AG08396 (cell line): ENCODE measurements around the gene ZNF689.
"Not testable (repeated sequence)": the region's sequence is repeated elsewhere in the genome, so short reads cannot be mapped to it uniquely, and the experiment has no call there.

Experiments
- DNase-seq: peaks from one replicate; pipeline ENCODE4 v3.0.0; 2012; ENCODE audit warnings: low spot score, mixed read lengths

The ZNF689 gene

DNA sequence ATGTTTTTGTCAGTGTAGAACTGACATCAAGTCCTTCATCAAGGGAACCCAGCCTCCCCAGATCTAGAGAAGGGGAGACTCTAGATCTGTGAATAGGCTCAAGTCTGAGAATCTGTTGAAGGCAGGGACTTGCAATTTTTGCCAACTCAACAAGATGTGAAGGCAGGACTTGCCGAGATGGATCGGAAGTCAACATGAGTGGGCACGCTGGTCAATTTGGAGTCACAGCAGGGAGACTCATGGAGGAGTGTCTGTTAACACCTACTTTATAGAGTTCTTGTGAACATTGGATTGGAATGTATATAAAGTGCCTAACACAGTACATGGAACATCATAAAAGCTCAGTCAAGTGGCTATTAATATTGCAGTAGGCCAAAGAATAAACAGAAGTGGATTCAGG lies 10.0 kb downstream of the ZNF689 start:
- DNase-seq = no peak

DNA sequence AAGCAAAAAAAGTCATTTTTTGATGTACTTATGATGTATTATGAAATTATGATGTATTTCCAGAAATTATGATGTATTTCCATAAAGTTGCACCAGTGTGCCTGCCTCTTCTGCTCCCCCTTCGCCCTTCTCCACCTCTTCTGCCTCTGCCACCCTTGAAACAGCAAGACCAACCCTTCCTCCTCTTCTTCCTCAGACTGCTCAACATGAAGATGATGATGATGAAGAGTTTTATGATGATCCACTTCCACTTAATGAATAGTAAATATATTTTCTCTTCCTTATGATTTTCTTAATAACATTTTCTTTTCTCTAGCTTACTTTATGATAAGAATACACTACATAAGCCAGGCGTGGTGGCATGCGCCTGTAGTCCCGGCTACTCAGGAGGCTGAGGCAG lies 17.3 kb downstream of the ZNF689 start:
- no peak for DNase-seq

GRCh38 chr16:30590869-30591268 lies 19.3 kb downstream of the ZNF689 start:
- not testable (repeated sequence) for DNase-seq

GRCh38 chr16:30589582-30589981 lies 20.6 kb downstream of the ZNF689 start:
- not testable (repeated sequence) for DNase-seq

DNA sequence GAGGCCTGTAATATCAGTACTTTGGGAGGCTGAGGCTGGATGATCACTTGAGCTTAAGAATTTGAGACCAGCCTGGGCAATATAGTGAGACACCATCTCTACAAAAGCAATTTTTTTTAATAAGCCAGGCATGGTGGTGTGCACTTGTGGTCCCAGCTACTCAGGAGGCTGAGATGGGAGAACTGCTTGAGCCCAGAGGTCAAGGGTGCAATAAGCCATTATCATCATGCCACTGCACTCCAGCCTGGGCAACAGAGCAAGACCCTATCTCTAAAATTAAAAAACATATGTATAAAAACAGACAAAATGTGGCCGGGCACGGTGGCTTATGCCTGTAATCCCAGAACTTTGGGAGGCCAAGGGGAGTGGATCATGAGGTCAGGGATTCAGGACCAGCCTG lies 21.5 kb downstream of the ZNF689 start:
- DNase-seq = no peak

- peak; percentile 99 for DNase-seq
These were observed 24.6 kb downstream of the ZNF689 start, which contains the start of gene ZNF785 for GRCh38 chr16:30585400-30586191. ZNF785 (minus strand) TSS chr16:30585697; CDS start chr16:30585611, 86 bp downstream.

DNA sequence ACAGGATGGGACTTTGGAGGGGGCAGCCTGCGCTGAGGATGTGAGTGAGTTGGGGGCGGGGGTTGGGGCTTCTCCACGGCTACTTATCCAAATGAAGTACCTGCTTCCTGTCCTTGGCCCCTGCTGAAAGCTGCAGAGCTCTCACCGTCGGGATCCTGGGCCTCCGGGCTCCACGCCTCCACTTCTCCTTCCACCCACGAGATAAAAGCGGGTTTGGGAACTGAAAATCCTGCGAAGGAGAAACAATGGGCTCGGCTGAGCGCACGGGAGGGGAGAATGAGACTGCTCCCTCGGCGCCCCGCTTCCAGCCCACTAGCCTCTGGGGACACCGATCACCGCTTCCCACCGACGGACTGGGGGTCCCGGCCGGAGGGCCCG lies 25.2 kb downstream of the ZNF689 start:
- peak; percentile 26 for DNase-seq

DNA sequence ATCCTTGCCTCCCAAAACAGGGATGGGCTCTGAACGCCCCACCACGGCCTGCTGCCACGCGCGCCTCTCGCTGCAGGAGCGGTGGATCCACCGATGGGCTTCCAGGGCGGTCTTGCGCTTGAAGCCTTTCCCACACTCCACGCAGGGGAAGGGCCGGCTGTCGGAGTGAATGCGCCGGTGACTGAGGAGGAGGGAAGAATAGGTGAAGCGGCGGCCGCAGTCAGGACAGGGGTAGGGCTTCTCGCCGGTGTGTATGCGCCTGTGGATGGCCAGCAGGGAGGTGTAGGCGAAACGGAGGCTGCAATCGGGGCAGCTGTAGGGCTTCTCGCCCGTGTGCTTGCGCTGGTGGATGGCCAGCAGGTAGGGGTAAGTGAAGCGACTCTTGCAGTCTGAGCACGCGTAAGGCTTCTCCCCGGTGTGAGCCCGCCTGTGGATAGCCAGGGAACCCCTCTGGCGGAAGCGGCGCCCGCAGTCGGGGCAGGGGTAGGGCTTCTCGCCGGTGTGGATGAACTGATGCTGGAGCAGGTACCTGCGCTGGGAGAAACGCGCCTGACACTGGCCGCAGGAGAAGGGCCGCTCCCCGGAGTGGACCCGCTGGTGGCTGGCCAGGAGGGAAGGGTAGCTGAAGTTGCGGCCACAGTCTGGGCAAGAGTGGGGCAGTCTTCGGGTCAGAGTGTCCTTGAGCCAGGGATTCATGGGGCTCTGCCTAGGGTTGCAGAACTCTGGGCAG lies 27.4 kb downstream of the ZNF689 start:
- DNase-seq = no peak

DNA sequence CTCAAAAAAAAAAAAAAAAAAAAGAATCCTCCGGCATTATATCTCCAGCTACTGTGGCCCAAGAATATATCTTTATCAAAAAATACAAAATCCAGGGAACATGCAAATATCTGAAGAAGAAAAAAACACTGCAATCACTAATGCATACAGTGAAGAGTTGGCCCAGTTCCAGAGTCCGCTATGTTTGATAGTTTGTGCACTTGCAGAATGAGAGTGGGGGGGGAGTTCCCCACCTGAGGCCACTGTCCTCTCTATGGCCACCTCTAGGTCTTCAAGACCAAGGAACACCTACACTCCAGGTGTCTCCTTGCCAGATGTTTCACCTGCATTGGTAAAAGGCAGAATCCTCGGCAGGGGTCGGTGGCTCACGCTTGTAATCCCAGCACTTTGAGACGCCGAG lies 28.7 kb downstream of the ZNF689 start:
- DNase-seq = no peak

DNA sequence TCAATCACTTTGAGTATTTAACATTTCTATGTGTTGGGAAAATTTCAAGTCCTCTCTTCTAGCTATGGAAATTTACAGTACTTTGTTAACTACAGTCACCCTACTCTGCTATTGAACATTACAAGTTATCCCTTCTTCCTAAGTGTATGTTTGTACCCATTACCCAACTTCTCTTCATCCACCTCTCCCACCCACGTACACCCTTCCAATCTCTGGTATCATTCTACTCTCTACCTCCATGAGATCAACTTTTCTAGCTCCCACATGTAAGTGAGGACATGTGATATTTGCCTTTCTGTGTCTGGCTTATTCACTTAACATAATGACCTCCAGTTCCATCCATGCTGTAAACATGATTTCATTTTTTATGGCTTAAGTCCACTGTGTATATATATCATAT lies 35.5 kb downstream of the ZNF689 start:
- DNase-seq = no peak

GRCh38 chr16:30571445-30572322 lies 38.5 kb downstream of the ZNF689 start, which contains the start of gene ZNF688:
ZNF688 (minus strand) TSS chr16:30571714; CDS start chr16:30571629, 85 bp downstream.
- peak; percentile 97 for DNase-seq

DNA sequence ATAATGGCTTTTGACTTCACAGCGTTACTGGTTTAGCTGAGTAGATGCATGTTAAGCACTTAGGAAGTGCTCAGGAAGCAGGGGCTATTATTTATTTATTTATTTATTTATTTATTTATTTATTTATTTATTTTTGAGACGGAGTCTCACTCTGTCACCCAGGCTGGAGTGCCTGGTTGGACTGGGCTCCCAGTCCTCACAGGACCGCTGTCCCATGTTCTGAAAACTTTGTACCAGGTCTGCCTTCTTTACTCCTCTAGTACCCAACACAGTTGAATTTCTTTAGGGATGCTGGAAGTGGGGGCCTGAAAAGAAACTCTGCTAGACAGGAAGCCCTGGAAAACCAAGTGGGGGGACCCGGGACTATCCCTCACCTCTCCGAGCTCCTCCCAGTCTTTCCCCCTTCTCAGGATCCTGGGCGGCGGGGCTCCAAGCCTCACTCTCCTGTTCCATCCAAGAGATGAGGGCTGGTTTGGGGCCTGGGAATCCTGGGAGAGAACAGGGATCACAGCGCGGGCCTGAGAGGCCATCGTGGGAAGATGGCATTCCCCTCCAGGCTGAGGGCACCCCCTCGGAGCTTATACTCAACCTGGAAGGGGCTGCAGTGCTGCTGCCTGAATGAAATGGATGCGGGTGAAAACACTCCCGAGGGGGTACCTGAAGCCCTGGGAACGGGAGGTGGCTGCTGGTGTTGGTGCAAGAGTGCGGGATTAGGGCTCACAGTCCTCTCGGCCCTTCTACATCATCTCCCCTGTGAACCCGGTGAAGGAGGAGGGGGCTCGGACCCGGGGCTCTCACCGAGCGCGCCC lies 39.3 kb downstream of the ZNF689 start:
- peak; percentile 56 for DNase-seq

DNA sequence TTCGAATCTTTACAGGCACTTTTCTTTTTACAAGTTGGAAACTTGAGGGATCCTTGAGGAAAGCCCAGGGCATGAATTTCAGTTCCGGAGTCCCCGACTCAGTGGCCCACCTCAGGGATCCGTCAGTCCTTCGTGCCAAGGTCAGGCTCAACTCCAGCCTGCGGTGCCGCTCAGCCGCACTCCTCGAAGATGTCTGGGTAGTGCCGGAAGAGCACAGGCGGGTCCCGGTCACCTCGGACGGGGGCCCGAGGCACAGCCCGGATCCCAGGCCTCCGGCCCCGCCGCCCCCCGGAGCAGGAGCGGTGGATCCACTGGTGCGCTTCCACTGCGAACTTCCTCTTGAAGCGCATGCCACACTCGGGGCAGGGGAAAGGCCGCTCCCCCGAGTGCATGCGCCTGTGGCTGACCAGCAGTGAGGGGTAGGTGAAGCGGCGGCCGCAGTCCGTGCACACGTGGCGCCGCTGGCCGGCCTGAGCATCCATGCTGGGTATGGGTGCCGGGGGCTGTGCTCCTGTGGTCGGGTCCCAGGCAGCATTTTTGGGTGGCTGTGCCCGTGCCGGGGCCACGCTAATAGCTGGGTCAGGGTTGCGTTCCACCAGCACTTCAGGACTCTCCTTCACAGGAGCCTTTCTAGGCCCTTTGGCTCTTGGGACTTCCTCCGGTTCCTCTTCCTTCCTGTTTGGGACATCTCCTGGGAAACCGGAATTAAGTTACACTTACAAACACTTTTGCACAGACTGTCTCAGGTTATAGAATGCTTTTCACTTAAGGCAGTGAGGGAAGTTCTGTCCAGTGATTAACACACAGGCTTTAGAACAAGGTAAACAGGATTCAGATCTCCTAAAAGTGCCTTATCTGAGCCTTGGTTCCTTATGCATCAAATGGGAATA lies 40.2 kb downstream of the ZNF689 start:
- DNase-seq = no peak

GRCh38 chr16:30569281-30569680 lies 40.9 kb downstream of the ZNF689 start:
- DNase-seq = no peak

DNA sequence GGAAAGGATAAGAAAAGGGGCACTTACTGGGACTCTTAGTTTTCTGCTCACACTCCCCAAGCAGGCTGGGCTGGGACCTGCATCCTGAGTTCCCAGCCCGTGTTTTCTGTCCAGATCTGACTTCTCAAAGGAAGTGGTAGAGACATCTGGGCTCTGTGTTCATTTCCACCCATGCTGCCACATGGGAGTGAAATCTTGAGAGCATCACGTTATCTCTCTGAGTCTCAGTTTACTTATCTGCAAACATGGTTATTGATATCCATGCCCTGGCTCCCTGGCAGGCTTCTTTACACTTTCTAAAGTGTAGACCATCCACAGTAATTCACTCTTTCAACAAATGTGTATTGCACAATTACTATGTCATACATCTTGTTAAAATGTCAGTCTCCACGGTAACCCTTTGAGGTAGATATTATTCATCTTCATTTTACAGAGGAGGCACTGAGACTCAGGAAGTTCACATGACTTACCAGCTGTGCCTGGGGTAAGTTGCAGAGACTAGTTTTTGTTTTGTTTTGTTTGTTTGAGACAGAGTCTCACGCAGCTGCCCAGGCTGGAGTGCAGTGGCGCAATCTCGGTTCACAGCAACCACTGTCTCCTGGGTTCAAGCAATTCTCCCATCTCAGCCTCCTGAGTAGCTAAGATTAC lies 42.1 kb downstream of the ZNF689 start:
- DNase-seq = peak; percentile 56

GRCh38 chr16:30567160-30567990 lies 42.8 kb downstream of the ZNF689 start:
- DNase-seq = no peak

DNA sequence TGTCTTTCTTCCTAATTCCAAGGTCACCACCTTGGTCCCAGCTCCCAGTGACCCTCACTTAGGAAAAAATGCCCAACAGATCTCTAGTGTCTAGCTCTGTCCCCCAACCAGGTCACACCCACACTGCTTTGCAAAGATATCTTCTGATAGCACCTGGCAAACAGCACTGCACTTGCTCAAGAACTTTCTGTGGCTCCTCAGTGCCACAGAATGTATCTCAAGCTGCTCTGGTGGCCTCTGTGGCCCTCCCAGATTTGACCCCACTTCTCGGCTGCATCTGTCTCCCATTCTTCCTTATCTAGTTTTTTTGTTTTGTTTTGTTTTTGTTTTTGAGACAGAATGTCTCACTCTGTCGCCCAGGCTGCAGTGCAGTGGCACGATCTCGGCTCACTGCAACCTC lies 43.7 kb downstream of the ZNF689 start:
- no peak for DNase-seq

- DNase-seq = no peak
These were observed 44.2 kb downstream of the ZNF689 start for GRCh38 chr16:30565984-30566383.

DNA sequence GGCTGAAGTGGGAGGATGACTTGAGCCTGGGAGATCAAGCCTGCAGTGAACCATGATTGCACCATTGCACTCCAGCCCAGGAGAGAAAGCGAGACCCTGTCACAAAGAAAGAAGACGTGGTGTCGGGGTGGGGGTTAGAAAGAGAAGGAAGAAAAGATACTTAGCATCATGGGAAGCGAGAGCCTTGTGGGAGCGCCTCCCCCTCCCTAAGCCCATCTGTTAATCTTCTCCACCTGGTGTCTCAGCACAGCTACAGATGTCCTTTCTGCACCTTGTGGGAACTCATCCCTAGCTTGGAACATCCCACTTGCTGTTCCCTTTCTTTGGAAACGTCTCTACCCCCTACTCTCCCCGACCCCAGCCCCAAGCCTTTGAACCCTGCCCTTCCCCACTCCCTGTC lies 44.7 kb downstream of the ZNF689 start:
- no peak for DNase-seq
